Measurements from ENCODE around the gene C19orf81. TPM values are rescaled to one million over a fixed set of nuclear protein-coding genes. Genes with fewer than 3 reads are reported as not detected.

The C19orf81 gene
- total RNA-seq, 1 donor from 2014 or later, result 10.4 TPM

DNA sequence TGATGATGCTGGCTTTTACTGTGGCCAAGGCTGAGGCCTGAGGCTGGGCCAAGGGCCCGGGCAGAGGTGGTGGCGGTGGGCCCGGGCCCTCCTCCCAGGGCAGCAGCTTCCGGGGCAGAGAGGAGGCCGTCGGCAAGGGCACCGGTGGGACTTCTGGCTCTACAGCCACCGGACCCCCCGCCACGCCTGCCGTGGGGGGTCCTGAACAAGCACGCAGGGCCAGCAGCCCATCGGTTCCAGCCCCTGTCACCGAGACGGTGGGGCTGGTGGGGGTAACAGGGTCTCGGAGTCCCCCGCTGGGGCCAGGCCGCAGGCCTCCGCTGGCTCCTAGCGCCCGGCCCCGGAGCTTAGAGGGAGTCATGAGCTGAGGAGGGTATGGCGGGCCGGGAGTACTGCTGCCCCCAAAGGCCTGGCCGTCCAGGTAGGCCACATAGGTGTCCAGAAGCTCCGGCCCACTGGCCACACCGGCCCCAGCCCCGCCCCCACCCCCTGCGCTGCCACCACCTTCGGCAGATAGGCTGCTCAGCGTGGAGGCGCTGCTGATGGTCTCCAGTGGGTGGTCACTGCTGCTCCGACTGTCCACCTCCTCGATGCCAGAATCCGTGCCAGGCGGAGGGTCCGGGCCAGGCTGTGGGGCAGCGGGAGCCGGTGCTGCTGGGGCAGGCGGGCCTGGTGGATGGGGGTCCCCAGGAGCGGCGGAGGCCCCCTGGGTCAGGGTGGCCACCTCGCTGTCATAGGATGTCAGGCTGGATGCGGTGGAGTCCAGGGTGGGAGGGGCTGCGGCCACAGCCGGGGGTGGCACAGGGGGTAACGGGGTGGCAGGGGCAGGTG, 17.3 kb downstream of the C19orf81 start:
- Mint-ChIP-seq H3K4me1 (ENCODE audit: low read depth, unreplicated experiment) (no peaks in the 10 kb centered on the region), H3K27ac (ENCODE audit: unreplicated experiment) (no peak overlapping the region), H3K4me3 (ENCODE audit: unreplicated experiment) (no peak overlapping the region), H3K27me3 (ENCODE audit: unreplicated experiment) (peaks cover 22% of the 10 kb centered on the region), H3K36me3 (ENCODE audit: unreplicated experiment) (peaks cover 3% of the 10 kb centered on the region), H3K9me3 (ENCODE audit: unreplicated experiment) (peaks cover 14% of the 10 kb centered on the region)
- no peak for DNase-seq
- peak; percentile 4 for TF ChIP-seq CTCF (IDR thresholded peaks at IDR 0.05; ENCODE audit: partially characterized antibody, unreplicated experiment)

DNA sequence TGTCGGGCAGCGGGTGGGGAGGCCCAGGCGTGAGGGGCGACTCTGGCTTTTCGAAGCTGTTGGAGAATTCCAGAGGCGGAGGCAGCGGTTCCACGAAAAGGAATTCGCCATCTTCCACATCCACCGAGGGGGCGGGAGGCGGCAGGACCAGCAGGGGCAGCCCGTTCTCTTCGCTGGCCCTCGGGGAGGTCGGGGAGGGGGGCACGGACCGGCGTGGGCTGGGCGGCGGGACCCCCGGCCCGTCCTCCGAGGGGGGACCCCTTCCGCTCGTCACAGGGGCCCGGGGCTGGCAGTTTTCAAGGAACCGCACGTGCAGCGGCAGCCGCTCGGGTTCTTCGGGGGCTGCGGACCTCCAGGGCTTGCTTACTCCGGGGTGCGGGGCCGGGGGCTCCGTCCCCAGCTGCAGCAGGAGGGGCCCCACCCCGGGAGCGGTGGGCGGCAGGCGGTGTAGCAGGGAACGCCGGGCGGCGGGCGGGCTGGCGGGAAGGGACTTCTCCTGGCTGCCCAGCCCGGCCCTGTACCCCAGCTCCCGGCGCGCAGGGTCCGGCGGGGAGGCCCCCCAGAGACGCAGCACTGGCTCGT, 18.0 kb downstream of the C19orf81 start:
- no peak for TF ChIP-seq CTCF (IDR thresholded peaks at IDR 0.05; ENCODE audit: partially characterized antibody, unreplicated experiment)
- Mint-ChIP-seq H3K4me1 (ENCODE audit: low read depth, unreplicated experiment) (no peaks in the 10 kb centered on the region), H3K36me3 (ENCODE audit: unreplicated experiment) (peaks cover 4% of the 10 kb centered on the region), H3K27ac (ENCODE audit: unreplicated experiment) (no peak overlapping the region), H3K27me3 (ENCODE audit: unreplicated experiment) (peaks cover 20% of the 10 kb centered on the region), H3K4me3 (ENCODE audit: unreplicated experiment) (no peak overlapping the region), H3K9me3 (ENCODE audit: unreplicated experiment) (peaks cover 14% of the 10 kb centered on the region)
- peak; percentile 47 for DNase-seq

DNA sequence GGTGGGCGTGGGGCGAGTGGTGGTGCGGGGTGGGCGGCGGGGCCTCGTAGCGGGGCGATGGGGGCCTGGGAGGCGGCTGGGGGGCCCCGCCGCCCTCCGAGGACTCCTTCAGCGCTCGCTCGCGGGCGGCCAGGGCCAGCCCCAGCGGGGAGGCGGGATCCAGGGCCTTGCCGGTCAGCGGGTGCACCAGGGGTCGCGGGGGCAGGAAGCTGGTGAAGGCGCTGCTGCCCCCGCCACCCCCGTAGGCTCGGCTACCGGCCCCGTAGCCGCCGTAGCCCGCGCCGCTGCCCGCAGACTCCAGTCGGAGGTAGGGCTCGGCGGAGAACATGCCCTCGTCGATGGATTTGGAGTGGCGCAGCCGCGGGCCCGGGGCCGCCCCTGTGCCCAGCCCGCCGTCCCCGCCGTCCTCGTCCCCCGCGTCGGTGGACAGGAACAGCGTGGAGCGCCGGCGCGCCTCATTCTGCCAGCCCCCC, 18.6 kb downstream of the C19orf81 start:
- TF ChIP-seq CTCF (IDR thresholded peaks at IDR 0.05; ENCODE audit: partially characterized antibody, unreplicated experiment), result no peak
- H3K4me3 Mint-ChIP-seq (ENCODE audit: unreplicated experiment), result no peak overlapping the region
- no peaks in the 10 kb centered on the region for H3K4me1 Mint-ChIP-seq (ENCODE audit: low read depth, unreplicated experiment)
- no peak overlapping the region for H3K27ac Mint-ChIP-seq (ENCODE audit: unreplicated experiment)
- no peak for DNase-seq
- peaks cover 12% of the 10 kb centered on the region for H3K9me3 Mint-ChIP-seq (ENCODE audit: unreplicated experiment)
- peaks cover 16% of the 10 kb centered on the region for H3K27me3 Mint-ChIP-seq (ENCODE audit: unreplicated experiment)
- peaks cover 4% of the 10 kb centered on the region for H3K36me3 Mint-ChIP-seq (ENCODE audit: unreplicated experiment)

DNA sequence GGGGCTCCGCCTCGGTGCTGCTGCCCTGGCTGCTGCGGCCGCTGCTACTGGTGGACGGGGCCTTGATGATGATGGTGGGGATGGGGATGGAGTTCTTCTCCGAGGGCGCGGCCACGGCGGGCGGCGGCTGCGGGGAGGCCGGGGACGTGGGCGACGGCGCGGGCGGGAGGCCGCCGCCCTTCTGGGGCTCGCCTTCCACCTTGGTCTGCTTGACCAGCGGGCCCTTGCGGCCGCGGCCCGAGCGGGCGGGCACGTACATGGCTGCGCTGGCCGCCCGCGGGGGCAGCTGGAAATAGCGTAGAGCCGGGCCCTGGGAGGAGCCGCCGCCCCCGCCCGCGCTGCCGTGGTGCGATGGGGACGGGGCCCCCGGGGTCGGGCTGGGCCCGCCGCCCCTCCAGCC, 19.2 kb downstream of the C19orf81 start:
- Mint-ChIP-seq H3K4me1 (ENCODE audit: low read depth, unreplicated experiment) (no peaks in the 10 kb centered on the region), H3K9me3 (ENCODE audit: unreplicated experiment) (peaks cover 10% of the 10 kb centered on the region), H3K27ac (ENCODE audit: unreplicated experiment) (no peak overlapping the region), H3K36me3 (ENCODE audit: unreplicated experiment) (peaks cover 4% of the 10 kb centered on the region), H3K4me3 (ENCODE audit: unreplicated experiment) (no peak overlapping the region), H3K27me3 (ENCODE audit: unreplicated experiment) (peaks cover 21% of the 10 kb centered on the region)
- DNase-seq, result no peak
- no peak for TF ChIP-seq CTCF (IDR thresholded peaks at IDR 0.05; ENCODE audit: partially characterized antibody, unreplicated experiment)

GRCh38 chr19:50668879-50669278, 19.6 kb downstream of the C19orf81 start:
- H3K4me3 Mint-ChIP-seq (ENCODE audit: unreplicated experiment), result no peak overlapping the region
- no peak for TF ChIP-seq CTCF (IDR thresholded peaks at IDR 0.05; ENCODE audit: partially characterized antibody, unreplicated experiment)
- H3K27ac Mint-ChIP-seq (ENCODE audit: unreplicated experiment), result no peak overlapping the region
- no peaks in the 10 kb centered on the region for H3K4me1 Mint-ChIP-seq (ENCODE audit: low read depth, unreplicated experiment)
- DNase-seq, result no peak
- peaks cover 22% of the 10 kb centered on the region for H3K27me3 Mint-ChIP-seq (ENCODE audit: unreplicated experiment)
- H3K9me3 Mint-ChIP-seq (ENCODE audit: unreplicated experiment), result peaks cover 10% of the 10 kb centered on the region
- peaks cover 4% of the 10 kb centered on the region for H3K36me3 Mint-ChIP-seq (ENCODE audit: unreplicated experiment)

Measured in glutamatergic neuron (in vitro differentiated cells).